HG03108 (cell line): ENCODE data around the gene DCUN1D2.

Experiments
- ATAC-seq: cut with Tn5 transposase; IDR thresholded peaks from one replicate; pipeline ENCODE4 v1.9.1; 2021; ENCODE audit warnings: moderate library complexity; ENCODE audit not compliant: unreplicated experiment

DCUN1D2 gene

DNA sequence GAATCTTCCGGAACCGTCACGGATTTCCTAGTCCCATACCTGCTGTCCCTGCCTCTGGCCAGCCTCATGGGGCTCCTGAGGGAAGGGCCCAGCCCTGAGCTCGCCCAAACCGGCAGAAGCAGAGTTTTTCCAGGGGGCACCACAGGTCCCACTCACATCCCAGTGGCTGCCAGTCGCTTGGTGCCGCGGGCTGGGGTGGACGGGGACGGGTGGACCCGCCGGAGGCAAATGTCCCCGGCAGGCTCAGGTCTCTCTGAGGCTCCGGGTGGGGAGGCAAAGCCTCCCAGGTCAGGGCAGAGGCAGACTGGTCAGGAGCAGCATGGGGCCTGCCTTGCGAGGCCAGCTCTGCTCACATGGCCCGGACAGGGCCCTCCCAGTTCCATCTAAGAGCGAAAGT, 62.0 kb downstream of the DCUN1D2 start:
- ATAC-seq, result no peak

GRCh38 chr13:113427562-113428468, 62.7 kb downstream of the DCUN1D2 start:
- ATAC-seq, result no peak

DNA sequence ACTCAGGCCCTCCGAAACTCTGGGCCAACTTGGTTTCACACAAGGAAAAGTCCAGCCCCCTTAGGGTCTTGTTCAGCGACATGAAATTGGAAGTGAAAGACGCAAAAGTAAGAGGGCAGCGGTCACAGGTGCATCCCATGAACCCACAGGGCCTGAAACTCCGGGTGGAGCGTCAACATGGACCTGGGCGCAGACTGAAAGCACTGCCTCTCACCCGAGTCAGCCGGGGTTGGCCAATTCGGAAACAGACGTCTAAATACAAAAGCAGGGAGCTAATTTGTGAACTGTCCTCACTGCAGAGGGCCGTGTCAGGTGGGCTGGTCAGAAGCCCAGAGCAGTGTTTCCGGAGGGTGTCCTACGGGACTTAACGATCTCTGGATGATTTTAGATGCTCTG, 63.9 kb downstream of the DCUN1D2 start:
- no peak for ATAC-seq

- ATAC-seq, result no peak
Measured at GRCh38 chr13:113425941-113426590, 64.4 kb downstream of the DCUN1D2 start.

DNA sequence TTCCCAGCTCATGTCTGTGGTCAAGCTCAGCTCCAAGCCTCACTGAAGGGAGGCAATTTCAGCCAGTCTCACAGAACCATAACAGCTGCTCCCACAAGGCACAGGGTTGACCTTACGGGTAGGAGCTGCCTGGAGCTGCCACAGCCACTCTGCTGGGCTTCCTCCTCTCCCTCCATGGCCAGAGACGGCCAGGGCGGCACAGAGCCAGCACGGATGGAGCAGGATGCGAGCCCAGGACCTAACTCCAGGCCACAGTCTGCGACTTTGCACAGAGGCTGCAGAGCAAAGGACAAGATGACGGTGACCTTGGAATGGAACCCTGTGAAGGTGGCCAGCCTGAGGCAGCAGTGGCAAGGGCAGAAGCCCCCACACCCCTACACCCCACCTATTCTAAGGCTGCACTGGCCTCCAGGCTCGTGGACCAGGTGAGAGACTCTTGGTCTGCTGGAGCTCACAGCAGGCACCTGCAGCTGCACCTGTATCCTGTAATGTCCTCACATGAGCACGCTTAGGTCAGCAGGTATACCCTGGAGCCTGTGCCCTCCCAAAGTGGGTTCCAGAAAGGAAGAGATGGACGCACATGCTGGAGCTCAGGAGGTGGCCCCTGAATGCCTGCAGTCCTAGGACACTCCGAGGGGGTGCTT, 66.9 kb downstream of the DCUN1D2 start:
- no peak for ATAC-seq

DNA sequence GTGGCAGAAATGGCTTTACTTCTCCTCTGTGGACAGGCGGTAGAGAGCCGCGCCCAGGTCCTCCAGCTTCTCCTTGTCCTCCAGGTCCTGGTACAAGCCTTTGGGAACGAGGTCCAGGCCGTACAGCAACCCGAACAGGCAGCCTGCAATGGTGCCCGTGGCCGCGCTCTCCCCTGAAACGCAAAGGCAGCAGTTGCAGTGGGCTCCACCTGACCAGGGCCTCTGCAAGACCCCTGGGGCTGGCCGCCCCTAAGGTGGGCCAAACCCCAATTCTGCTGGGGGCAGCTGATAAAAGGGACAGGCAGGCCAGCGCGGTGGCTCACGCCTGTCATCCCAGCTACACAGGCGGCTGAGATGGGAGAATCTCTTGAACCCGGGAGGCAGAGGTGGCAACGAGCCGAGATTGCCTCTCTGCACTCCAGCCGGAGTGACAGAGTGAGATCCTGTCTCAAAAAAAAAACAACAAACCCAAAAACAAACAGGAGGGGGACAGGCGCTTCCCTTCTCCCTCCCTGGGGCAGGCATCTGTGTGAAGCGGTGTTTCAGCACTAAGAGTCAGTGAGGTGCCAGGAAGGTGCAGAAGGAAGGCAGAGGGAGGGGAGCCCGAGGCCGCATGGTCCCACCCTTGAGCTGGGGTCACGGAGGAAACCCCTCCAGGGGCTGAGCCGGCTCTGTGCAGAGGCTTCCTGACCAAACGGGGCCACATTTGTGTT, 67.5 kb downstream of the DCUN1D2 start:
- ATAC-seq, result no peak

GRCh38 chr13:113421673-113422270, 68.7 kb downstream of the DCUN1D2 start:
- ATAC-seq, result no peak

DNA sequence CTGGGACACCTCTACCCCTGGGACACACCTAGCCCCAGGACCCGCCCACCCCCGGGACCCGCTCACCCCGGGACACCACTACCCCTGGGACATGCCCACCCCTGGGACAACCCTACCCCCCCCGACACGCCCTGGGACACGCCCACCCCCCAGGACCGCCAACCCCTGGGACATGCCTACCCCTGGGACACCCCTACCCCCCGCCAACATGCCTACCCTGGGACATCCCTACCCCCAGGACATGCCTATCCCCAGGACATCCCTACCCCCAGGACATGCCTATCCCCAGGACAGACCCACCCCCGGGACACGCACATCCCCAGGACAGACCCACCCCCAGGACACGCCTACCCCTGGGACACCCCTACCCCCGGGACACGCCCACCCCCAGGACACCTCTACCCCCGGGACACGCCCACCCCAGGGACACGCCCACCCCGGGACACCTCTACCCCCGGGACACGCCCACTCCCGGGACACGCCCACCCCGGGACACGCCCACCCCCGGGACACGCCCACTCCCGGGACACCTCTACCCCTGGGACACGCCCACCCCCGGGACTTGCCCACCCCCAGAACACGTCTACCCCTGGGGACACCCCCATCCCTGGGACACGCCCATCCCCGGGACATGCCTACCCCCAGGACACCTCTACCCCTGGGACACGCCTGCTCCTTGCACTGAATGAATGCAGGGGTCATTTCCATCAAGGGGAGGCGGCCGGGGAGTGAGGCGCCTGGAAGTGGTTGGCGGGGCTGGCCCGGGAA, 69.5 kb downstream of the DCUN1D2 start:
- ATAC-seq, result no peak

GRCh38 chr13:113420232-113420631, 70.3 kb downstream of the DCUN1D2 start:
- ATAC-seq, result no peak

- no peak for ATAC-seq
Measured at GRCh38 chr13:113419531-113420193, 70.8 kb downstream of the DCUN1D2 start.

- no peak for ATAC-seq
Measured at GRCh38 chr13:113418722-113419049, 71.8 kb downstream of the DCUN1D2 start.

GRCh38 chr13:113417836-113418721, 72.4 kb downstream of the DCUN1D2 start:
- ATAC-seq, result no peak

DNA sequence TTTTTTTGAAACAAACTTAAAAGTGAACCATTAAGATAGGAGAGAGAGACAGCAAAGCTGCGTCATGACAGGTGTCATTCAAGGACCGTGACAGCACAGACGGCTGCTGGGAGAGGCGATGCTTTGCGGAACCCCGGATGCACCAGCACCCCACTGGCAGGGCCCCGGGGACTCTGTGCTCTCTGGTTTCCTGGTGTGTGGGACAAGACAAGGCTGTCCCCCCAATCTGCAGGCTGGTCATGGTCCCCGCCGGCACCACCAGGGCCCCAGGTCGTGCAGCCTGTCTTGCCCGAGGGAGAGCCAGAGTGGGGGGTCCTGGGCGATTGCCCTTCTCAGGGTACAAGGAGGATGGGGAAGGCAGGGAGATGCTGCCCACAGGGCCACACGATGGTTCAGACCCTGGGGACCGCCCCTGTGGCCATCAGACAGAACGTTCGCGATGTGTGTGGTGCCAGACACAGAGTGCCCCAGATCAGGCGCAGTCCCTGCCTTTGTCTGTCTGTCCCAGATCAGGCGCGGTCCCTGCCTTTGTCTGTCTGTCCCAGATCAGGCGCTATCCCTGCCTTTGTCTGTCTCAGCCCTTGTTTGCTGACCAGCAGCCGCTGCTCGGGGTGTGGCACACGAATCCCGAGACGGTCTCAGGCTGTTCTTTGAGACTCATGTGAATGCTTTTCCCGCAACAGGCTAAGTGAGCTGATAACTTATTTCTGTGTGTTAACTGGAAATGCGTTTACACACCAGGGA, 73.3 kb downstream of the DCUN1D2 start:
- ATAC-seq, result no peak

DNA sequence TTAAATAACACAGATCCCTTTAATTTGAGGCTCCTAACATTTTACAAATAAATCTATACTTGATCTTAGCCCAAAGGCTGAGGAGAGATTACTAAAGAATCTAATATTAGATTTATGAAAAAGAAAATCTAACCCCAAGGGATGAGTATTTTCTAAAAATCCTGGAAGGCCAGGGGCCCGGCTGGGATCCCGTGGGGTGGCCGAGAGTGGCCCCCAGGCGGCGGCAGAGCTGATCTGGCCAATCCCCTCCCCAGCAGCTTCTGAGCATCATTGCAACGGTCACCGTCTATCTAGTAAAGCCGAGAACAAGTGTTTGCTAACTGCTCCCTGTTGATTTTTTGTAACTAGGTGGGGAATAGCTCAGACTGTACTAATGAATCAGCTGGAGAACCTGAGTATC, 74.7 kb downstream of the DCUN1D2 start:
- no peak for ATAC-seq

GRCh38 chr13:113415032-113415431, 75.5 kb downstream of the DCUN1D2 start:
- ATAC-seq, result no peak

DNA sequence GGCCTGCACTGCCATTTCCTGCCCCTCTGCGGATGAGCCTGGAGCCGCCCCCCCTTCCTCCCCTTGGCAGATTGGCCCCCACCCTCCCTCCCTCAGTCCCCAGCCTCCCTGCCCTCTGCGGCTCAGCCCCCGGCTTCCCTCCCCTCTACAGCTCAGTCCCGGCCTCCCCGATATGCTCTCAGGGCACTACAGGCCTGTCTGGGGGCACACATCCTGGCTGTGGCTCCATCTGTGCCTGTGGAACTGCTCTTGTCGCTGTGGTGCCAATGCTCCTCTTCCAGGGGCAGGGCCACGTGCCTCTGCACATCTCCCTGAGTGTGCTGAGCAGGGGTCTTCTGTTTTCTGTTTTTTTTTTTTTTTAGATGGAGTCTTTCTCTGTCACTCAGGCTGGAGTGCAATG, 76.2 kb downstream of the DCUN1D2 start:
- ATAC-seq, result no peak

GRCh38 chr13:113413898-113414282, 76.6 kb downstream of the DCUN1D2 start:
- ATAC-seq, result no peak
